ENCODE data around the gene BCS1L. TPM values are rescaled to one million over a fixed set of nuclear protein-coding genes. Genes with fewer than 3 reads are reported as not detected.

The BCS1L gene, protein sequence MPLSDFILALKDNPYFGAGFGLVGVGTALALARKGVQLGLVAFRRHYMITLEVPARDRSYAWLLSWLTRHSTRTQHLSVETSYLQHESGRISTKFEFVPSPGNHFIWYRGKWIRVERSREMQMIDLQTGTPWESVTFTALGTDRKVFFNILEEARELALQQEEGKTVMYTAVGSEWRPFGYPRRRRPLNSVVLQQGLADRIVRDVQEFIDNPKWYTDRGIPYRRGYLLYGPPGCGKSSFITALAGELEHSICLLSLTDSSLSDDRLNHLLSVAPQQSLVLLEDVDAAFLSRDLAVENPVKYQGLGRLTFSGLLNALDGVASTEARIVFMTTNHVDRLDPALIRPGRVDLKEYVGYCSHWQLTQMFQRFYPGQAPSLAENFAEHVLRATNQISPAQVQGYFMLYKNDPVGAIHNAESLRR
- polyA plus RNA-seq (2013, experiment 1 of 2; ENCODE audit: insufficient read length) = 31.2 TPM
- polyA plus RNA-seq (2013, experiment 2 of 2; ENCODE audit: insufficient read length) = 38.7 TPM

DNA sequence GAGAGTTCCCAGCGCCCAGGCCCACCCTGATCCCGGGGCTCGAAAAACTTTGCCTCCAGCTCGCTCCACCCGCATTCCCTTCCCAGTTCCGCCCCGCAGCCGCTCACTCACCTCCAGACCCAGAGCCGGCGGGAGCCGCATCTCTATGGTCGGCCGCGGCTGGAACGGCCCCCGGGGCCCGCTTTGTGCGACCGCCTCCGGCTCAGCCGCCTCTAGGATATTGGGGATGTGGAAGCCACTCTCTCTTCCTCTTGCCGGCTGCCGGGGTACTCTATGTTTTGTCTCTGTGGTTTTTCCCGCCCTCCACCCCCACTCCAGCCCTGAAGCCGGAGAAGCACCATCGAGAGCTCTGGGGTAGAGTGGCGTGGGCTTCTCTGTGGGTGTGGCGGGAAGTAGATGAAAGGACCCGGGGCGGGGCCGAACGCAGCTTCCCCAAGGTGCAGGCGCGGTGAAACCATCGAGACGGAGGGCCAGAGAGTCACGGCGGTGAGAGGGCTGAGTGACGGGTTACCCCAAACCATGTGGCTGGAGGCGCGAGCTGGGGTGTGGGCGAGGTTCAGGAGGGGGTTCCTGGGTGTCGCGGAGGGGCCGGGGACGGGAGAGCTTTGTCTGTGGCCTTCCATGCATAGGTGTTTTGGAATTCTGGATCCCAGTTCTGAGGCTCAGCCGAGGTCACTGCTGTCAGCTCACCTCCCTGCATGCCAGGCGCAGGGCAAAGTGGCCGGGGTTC is at the start of gene BCS1L, which contains the start of gene ZNF142:
Gene BCS1L (plus strand): TSS at position 426 of the 730 bp plus-strand sequence. CDS start 1,305 bp downstream, outside the sequence.
Gene ZNF142 (minus strand): TSS at position 366 of the 730 bp plus-strand sequence. CDS start 3,194 bp downstream, outside the sequence.
- peak; percentile 84 for DNase-seq

- DNase-seq = no peak
These were observed 43.6 kb upstream of the BCS1L start for GRCh38 chr2:218615868-218616315.

- DNase-seq = peak; percentile 25
These were observed 41.2 kb upstream of the BCS1L start for GRCh38 chr2:218618102-218618860.

- DNase-seq = no peak
These were observed 38.5 kb upstream of the BCS1L start for GRCh38 chr2:218621007-218621406.

- peak; percentile 44 for DNase-seq
These were observed 36.7 kb upstream of the BCS1L start for GRCh38 chr2:218622606-218623365.

- DNase-seq = no peak
These were observed 36.1 kb upstream of the BCS1L start for GRCh38 chr2:218623366-218623705.

GRCh38 chr2:218626369-218626768 is 33.1 kb upstream of the BCS1L start:
- no peak for DNase-seq

- DNase-seq = no peak
These were observed 31.5 kb upstream of the BCS1L start for GRCh38 chr2:218627939-218628338.

- DNase-seq = peak; percentile 40
These were observed 27.6 kb upstream of the BCS1L start for GRCh38 chr2:218631837-218632236.

DNA sequence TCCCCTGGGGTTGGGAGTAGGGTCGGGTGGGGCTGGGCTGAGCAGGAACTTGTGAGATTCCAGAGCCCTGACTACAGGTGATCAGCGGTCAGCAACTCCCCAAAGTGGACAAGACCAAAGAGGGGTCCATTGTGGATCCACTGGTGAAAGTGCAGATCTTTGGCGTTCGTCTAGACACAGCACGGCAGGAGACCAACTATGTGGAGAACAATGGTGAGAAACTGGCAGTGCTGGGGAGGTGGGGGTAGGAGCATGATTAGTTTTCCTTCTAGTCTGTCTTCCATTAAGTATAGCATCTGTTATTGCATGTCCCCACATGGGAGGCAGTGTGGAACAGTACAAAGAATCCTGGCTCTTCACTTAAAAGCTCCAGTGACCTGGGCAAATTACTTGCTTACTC is 23.8 kb upstream of the BCS1L start:
- no peak for DNase-seq

GRCh38 chr2:218638372-218638771 is 21.1 kb upstream of the BCS1L start:
- no peak for DNase-seq

GRCh38 chr2:218642121-218642656 is 17.3 kb upstream of the BCS1L start:
- no peak for DNase-seq

GRCh38 chr2:218642786-218643185 is 16.7 kb upstream of the BCS1L start:
- no peak for DNase-seq

- DNase-seq = no peak
These were observed 15.7 kb upstream of the BCS1L start for GRCh38 chr2:218643751-218644310.

DNA sequence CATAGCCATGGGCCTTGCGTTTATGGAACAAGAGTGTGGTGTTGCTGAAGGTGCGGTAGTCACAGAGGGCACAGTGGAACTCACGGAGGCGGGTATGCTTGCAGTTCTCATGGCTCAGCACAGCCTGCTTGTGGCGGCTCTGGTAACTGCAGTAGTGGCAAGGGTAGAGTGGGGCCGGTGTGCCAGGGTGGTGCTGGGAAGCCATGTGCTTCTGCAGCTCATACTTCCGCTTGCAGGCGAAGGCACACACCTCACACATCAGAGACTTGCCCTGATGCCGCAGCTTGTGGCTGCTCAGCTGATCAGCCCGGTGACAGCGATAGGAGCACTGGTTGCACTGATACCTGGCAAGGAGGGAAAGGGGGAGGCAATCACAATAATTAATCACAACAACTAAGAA is 14.8 kb upstream of the BCS1L start:
- no peak for DNase-seq

DNA sequence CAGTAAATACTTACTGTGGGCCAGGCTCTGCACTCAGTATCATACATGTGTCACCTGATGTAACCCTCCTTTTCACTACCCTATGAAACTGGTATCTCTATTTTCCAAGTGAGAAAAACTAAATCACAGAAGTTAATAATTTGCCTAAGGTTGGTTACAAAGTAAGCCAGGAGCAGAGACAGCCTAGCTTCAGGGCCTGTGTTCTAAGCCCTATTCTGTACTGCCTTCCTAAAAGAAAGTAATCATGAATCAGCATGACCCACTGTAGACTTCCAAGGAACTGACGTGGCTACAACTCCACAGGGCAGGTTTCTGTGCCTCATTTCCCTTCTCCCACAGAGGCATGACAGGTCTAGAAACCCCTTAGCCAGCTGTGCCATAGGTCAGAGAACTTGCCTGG is 14.4 kb upstream of the BCS1L start:
- DNase-seq = no peak

- peak; percentile 58 for DNase-seq
These were observed 11.2 kb upstream of the BCS1L start for GRCh38 chr2:218648088-218648786.

GRCh38 chr2:218648787-218649100 is 10.7 kb upstream of the BCS1L start:
- no peak for DNase-seq

DNA sequence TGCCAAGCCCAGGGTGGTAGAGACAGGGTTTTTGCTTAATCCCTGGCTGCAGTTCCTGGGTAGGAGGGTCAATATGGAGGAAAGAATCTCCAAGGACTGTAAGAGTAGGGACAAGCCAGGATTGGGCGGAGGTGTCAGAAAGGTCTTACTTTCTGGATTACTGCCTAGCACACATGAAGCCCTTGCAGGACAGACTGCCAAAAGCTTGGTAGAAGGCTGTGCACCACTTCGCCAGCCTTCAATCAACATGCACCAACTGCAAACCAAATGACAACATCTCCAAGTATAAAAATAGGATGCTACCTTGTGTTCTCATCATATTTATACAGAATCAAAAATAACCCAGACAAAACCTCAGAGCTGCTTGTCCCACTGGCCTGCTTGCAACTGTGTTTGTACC is 3.7 kb upstream of the BCS1L start:
- DNase-seq = no peak

- DNase-seq = peak; percentile 33
These were observed 719 bp upstream of the BCS1L start for GRCh38 chr2:218658671-218659257.

GRCh38 chr2:218659988-218660358 is 490 bp downstream of the BCS1L start:
- DNase-seq = no peak
